Anterior cingulate cortex (tissue), 58 donors: Measurements from ENCODE around the gene HIVEP3.

Experiments used
- DNase-seq, 58 donors: peaks; one replicate each; lab custom pipeline; 2025; lab: John Stamatoyannopoulos, UW

The HIVEP3 gene

DNA sequence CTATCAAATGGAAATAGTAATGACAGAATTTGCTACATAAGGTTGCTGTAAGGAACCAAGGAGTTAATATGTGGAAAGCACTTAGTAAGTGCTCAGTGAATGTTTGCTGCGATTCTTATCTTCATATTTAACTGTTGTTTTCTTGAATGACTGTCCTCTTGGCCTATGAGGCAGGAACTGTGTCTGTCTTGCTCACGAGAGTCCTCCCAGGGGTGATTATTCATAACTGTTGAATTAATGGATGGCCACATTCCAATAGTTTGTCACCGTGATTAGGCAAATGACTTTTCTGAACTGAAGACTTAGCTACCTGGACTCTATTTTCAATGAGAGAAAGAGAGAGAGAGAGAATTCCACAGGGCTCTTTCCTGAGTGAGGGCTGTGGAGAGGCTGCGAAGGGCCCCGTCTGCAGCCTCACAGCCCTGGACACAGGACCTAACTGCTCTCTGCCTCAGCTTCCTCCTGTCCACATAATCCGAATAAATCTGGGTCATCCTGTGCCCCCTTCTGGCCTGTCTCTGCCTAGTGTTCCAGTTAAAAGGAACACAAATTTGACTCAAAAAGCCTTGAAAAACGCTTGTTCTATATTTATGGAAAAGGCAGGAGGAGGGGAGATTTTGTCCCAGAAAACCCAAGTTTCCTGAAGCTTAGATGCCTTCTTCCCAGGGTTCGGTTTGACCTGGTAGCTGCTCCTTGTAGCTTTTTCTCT is 442.7 kb downstream of the HIVEP3 start:
- no peak for DNase-seq

GRCh38 chr1:41475346-41475745 is 443.4 kb downstream of the HIVEP3 start:
- no peak for DNase-seq

- DNase-seq = peak in 53 of 58 donors; percentile 20 to 90 (median 60)
These were observed 444.0 kb downstream of the HIVEP3 start for GRCh38 chr1:41474490-41475271.

- no peak for DNase-seq
These were observed 444.9 kb downstream of the HIVEP3 start for GRCh38 chr1:41473738-41474362.

- no peak for DNase-seq
These were observed 447.1 kb downstream of the HIVEP3 start for GRCh38 chr1:41471658-41472057.

DNA sequence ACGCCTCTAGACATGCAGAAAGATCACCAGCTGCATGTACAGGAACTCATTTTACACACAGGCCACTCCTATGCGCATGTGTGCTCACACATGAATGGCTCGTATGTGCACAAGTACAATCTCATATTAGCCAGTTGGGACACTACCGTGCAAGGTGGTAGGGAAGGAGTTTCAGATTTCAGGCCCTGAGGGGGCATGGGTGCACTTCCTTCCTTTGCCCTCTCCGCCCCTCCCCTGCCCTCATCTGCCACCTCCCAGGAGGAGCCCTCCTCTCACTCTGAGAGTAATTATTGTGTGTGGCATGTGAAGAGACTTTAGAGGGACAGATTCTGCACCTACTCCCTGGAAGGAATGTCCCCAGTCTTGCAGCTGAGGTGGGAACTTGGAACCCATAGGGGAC is 449.0 kb downstream of the HIVEP3 start:
- no peak for DNase-seq

GRCh38 chr1:41468122-41468762 is 450.5 kb downstream of the HIVEP3 start:
- no peak for DNase-seq

DNA sequence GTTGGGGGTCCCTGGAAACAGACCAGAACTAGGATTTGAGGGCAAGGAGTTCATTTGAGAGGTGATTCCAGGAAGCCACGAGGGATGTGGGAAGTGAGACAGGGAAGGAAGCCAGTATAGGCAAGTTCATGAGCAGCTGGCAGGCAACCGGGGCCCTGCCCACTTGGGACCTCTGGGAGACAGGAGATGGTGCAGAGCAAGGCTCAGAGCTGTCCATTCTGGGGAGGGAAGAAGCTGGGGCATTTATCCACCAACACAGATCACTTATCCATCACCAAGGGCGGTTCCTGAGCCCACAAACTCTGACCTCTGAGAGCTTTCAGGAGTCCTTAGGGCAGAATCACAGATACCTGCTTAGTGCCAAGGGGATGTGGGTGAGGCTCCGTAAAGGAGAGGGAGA is 451.0 kb downstream of the HIVEP3 start:
- no peak for DNase-seq

DNA sequence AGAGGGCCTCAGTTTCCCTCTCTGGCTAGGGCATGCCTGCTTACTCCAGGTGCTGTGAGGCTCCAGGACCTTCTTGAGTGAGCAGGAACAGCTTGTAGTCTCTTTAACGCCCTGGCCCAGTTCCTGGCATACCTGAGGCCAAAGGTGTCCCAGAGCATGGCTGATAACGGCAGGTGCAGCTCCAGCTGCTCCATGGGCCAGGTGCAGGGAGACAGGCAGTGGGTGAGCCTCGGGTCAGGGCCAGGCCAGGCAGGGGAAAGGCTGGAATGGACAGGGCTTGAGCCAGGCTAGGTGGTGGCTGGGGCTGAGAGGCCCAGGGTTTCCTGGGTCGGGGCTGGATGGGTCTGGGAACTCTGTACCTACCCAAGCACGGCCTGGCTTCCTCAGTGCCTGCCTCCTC is 452.6 kb downstream of the HIVEP3 start:
- DNase-seq = no peak

GRCh38 chr1:41465741-41466140 is 453.0 kb downstream of the HIVEP3 start:
- DNase-seq = no peak

- DNase-seq = no peak
These were observed 453.8 kb downstream of the HIVEP3 start for GRCh38 chr1:41464885-41465284.

DNA sequence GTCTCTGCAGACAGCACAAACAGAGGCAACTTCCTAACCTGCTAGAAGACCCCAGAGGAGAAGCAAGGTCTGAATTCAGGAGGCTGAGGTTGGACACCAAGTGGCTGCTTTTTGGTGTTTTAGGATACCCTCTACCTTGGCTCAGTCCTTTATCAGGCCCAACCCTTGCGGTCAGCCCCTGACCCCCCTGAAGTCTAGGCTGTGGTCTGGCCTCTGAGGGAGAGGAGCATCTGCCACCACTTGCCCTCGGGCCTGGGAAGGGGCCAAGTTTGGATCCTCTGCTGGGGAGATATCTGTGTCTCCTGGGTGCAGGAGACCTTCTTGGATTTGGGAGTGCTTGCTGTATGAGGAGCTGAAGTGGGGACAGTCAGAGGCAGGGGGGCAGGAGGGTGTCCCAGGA is 455.2 kb downstream of the HIVEP3 start:
- no peak for DNase-seq

- no peak for DNase-seq
These were observed 456.1 kb downstream of the HIVEP3 start for GRCh38 chr1:41462680-41463004.

GRCh38 chr1:41461790-41462679 is 456.7 kb downstream of the HIVEP3 start:
- no peak for DNase-seq

GRCh38 chr1:41456847-41457540 is 461.7 kb downstream of the HIVEP3 start:
- no peak for DNase-seq
